Ishikawa (cell line): ENCODE results near the gene ARHGEF17.

Source experiments
- CEBPB ChIP-seq: IDR thresholded peaks from 2 replicates; pipeline ENCODE4 v1.6.1; 2012
- CREB1 ChIP-seq: IDR thresholded peaks from 2 replicates; pipeline ENCODE4 v1.6.1; 2012; ENCODE audit warnings: low read depth
- EGR1 ChIP-seq: IDR thresholded peaks from 2 replicates; pipeline ENCODE4 v1.6.1; 2012
- EP300 ChIP-seq: IDR thresholded peaks from 2 replicates; pipeline ENCODE4 v1.6.1; 2012; ENCODE audit warnings: borderline replicate concordance
- FOXM1 ChIP-seq: IDR thresholded peaks from 2 replicates; pipeline ENCODE4 v1.6.1; 2012; ENCODE audit warnings: low read depth, borderline replicate concordance
- NFIC ChIP-seq: IDR thresholded peaks from 2 replicates; pipeline ENCODE4 v1.6.1; 2012
- RAD21 ChIP-seq: IDR thresholded peaks from 2 replicates; pipeline ENCODE4 v1.6.1; 2012; ENCODE audit warnings: low read depth
- TAF1 ChIP-seq: IDR thresholded peaks from 2 replicates; pipeline ENCODE4 v1.6.1; 2012; ENCODE audit warnings: low read depth, mild to moderate bottlenecking
- TCF12 ChIP-seq: IDR thresholded peaks from 2 replicates; pipeline ENCODE4 v1.6.1; 2012; ENCODE audit warnings: low read depth
- TEAD4 ChIP-seq: IDR thresholded peaks from 2 replicates; pipeline ENCODE4 v1.6.1; 2012
- USF1 ChIP-seq: IDR thresholded peaks from 2 replicates; pipeline ENCODE4 v1.6.1; 2012
- YY1 ChIP-seq: IDR thresholded peaks from 2 replicates; pipeline ENCODE4 v1.6.1; 2012; ENCODE audit warnings: low read depth
- ZBTB7A ChIP-seq: IDR thresholded peaks from 2 replicates; pipeline ENCODE4 v1.6.1; 2012; ENCODE audit warnings: low read depth
- TF ChIP-seq, protein P1 (sequence below): IDR thresholded peaks from 2 replicates; pipeline ENCODE4 v1.6.1; 2012
- TF ChIP-seq, protein P2 (sequence below): IDR thresholded peaks from 2 replicates; pipeline ENCODE4 v1.6.1; 2012; ENCODE audit warnings: low read depth, mild to moderate bottlenecking

Gene ARHGEF17

DNA sequence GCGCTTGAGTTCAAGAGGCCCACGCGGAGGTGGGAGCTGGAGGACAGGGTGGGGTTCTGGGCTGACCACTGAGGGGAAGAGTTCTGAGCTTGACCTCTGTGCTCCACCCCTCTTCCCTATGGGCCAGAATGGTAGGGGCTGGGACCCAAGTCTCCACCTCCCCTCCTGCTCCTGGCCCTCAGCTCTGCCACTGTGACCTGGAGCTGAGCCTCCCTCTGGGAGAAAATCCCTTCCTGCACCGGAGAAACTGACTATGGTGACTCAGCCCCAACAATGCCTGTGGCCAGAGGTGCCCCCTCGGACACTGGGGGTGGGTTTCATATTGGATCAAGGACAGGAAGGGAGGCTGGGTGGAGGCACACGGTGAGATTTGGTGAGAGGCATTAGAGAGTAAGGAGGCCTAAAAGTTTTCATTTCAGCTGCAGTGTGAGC, 91.1 kb downstream of the ARHGEF17 start:
- no peak for TF ChIP-seq TCF12
- TF ChIP-seq, protein P1, sequence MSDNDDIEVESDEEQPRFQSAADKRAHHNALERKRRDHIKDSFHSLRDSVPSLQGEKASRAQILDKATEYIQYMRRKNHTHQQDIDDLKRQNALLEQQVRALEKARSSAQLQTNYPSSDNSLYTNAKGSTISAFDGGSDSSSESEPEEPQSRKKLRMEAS, result no peak
- no peak for TF ChIP-seq NFIC
- TF ChIP-seq YY1, result no peak
- no peak for TF ChIP-seq TEAD4
- no peak for TF ChIP-seq CEBPB
- TF ChIP-seq TAF1, result no peak
- no peak for TF ChIP-seq CREB1
- TF ChIP-seq, protein P2, sequence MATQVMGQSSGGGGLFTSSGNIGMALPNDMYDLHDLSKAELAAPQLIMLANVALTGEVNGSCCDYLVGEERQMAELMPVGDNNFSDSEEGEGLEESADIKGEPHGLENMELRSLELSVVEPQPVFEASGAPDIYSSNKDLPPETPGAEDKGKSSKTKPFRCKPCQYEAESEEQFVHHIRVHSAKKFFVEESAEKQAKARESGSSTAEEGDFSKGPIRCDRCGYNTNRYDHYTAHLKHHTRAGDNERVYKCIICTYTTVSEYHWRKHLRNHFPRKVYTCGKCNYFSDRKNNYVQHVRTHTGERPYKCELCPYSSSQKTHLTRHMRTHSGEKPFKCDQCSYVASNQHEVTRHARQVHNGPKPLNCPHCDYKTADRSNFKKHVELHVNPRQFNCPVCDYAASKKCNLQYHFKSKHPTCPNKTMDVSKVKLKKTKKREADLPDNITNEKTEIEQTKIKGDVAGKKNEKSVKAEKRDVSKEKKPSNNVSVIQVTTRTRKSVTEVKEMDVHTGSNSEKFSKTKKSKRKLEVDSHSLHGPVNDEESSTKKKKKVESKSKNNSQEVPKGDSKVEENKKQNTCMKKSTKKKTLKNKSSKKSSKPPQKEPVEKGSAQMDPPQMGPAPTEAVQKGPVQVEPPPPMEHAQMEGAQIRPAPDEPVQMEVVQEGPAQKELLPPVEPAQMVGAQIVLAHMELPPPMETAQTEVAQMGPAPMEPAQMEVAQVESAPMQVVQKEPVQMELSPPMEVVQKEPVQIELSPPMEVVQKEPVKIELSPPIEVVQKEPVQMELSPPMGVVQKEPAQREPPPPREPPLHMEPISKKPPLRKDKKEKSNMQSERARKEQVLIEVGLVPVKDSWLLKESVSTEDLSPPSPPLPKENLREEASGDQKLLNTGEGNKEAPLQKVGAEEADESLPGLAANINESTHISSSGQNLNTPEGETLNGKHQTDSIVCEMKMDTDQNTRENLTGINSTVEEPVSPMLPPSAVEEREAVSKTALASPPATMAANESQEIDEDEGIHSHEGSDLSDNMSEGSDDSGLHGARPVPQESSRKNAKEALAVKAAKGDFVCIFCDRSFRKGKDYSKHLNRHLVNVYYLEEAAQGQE, result no peak
- TF ChIP-seq EP300, result no peak
- no peak for TF ChIP-seq USF1
- no peak for TF ChIP-seq FOXM1
- no peak for TF ChIP-seq ZBTB7A
- no peak for TF ChIP-seq RAD21
- TF ChIP-seq EGR1, result no peak

GRCh38 chr11:73399636-73400035, 91.6 kb downstream of the ARHGEF17 start:
- TF ChIP-seq, protein P2, result no peak
- no peak for TF ChIP-seq ZBTB7A
- no peak for TF ChIP-seq CEBPB
- no peak for TF ChIP-seq TAF1
- no peak for TF ChIP-seq CREB1
- TF ChIP-seq TCF12, result no peak
- TF ChIP-seq RAD21, result no peak
- no peak for TF ChIP-seq USF1
- no peak for TF ChIP-seq EP300
- no peak for TF ChIP-seq YY1
- TF ChIP-seq, protein P1, result no peak
- no peak for TF ChIP-seq TEAD4
- no peak for TF ChIP-seq NFIC
- TF ChIP-seq EGR1, result no peak
- no peak for TF ChIP-seq FOXM1

GRCh38 chr11:73400293-73400692, 92.2 kb downstream of the ARHGEF17 start:
- TF ChIP-seq, protein P2, result no peak
- no peak for TF ChIP-seq YY1
- TF ChIP-seq FOXM1, result no peak
- TF ChIP-seq ZBTB7A, result no peak
- TF ChIP-seq CREB1, result no peak
- TF ChIP-seq, protein P1, result no peak
- no peak for TF ChIP-seq NFIC
- no peak for TF ChIP-seq USF1
- TF ChIP-seq TEAD4, result no peak

- no peak for TF ChIP-seq FOXM1
- no peak for TF ChIP-seq TEAD4
- no peak for TF ChIP-seq ZBTB7A
- TF ChIP-seq CEBPB, result no peak
- no peak for TF ChIP-seq YY1
- no peak for TF ChIP-seq TCF12
- no peak for TF ChIP-seq CREB1
- TF ChIP-seq EP300, result no peak
- TF ChIP-seq EGR1, result no peak
- TF ChIP-seq TAF1, result no peak
These were observed 93.3 kb downstream of the ARHGEF17 start for GRCh38 chr11:73401217-73401923.
